ENCODE results near the gene HPN. TPM values are rescaled to one million over a fixed set of nuclear protein-coding genes. Genes with fewer than 3 reads are reported as not detected.

The HPN gene
- total RNA-seq, 2 experiments from 2014 or later, result not detected

DNA sequence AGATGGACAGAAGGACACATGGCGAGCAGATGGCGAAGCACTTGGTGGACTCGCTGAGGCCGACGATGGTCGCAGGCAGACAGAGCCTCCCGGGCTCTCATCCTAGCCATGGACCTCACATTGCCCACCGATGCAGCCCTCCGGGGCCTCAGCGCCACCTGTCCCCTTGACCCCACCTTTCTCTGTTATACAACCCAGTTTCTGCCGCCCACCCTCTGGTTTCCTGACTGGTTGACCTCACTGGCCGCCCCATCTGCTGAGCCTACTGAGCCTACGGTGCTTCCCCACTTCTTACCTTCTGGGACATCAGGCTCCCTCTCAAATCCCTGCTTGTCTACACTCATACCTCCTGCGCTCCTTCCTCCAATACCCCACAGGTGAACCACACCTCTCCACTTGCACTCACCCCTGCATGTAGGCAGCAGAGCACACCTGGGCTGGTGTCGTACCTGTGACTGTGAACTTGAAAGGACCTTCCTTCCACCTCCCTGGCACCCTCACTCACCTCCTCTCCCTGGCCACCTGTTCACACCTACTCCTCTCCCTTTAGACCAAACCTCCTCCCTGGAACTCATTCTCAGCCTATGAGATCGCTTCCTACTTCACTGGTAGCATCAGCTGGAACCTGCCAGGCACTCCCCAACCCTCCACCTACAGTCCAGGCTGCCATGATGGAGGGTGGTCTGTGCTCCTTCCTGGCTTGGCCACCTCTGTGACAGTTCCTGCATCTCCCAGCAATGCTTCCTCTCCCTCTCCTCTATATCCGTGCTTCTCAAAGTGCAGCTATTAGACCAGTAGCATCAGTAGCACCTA lies 36.1 kb downstream of the HPN start:
- H3K36me3 ChIP-seq (ENCODE audit: insufficient read depth, low read length), result no peaks in the 10 kb centered on the region
- TF ChIP-seq, protein P1, sequence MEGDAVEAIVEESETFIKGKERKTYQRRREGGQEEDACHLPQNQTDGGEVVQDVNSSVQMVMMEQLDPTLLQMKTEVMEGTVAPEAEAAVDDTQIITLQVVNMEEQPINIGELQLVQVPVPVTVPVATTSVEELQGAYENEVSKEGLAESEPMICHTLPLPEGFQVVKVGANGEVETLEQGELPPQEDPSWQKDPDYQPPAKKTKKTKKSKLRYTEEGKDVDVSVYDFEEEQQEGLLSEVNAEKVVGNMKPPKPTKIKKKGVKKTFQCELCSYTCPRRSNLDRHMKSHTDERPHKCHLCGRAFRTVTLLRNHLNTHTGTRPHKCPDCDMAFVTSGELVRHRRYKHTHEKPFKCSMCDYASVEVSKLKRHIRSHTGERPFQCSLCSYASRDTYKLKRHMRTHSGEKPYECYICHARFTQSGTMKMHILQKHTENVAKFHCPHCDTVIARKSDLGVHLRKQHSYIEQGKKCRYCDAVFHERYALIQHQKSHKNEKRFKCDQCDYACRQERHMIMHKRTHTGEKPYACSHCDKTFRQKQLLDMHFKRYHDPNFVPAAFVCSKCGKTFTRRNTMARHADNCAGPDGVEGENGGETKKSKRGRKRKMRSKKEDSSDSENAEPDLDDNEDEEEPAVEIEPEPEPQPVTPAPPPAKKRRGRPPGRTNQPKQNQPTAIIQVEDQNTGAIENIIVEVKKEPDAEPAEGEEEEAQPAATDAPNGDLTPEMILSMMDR (IDR thresholded peaks at IDR 0.05), result no peak
- ChIA-PET POLR2A (no interaction called here), CTCF (no interaction called here)
- Mint-ChIP-seq H3K27ac (no peak overlapping the region), H3K9me3 (no peaks in the 10 kb centered on the region), H3K4me3 (no peak overlapping the region), H3K4me1 (ENCODE audit: low read depth) (no peaks in the 10 kb centered on the region), H3K27me3 (peaks cover 5% of the 10 kb centered on the region), H3K36me3 (ENCODE audit: low read depth) (no peaks in the 10 kb centered on the region)
- no peak overlapping the region for H3K4me3 ChIP-seq (ENCODE audit: low read length)
- H3K27ac ChIP-seq (ENCODE audit: low read depth in 1 of 2, low read length in 2 of 2), result no peak overlapping the region
- ATAC-seq (ENCODE audit: poor library complexity), result no peak
- intact Hi-C loops (cut with DNase I, micrococcal nuclease), result no loop called here
- DNase-seq, result no peak
- no peaks in the 10 kb centered on the region for H3K27me3 ChIP-seq (ENCODE audit: control insufficient read depth in 1 of 2, insufficient read depth in 2 of 2, low read length in 2 of 2)
- H3K9me3 ChIP-seq (ENCODE audit: control insufficient read depth in 1 of 2, insufficient read depth in 1 of 2, low read length in 2 of 2), result peaks cover 0 to 4% of the 10 kb centered on the region in 2 experiments
- H3K4me1 ChIP-seq (ENCODE audit: insufficient read depth, low read length), result no peaks in the 10 kb centered on the region

DNA sequence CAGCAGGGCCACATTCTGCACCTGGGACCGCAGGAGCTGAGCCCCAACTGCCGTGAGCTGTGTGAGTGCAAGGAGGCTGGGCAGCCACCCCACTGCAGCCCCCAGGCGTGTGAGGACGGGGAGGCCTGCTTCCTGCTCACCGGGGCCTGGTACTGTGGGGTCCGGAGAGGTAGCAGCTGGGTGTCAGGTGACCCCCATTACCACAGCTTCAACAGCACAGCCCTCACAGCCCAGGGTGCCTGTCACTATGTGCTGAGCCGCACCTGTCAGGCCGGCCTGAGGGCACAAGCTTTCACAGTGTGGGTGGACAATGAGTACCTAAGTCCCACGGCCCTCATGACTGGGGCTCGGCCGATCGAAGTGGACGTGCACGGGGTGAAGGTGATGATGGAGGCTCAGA lies 38.3 kb downstream of the HPN start:
- ATAC-seq (ENCODE audit: poor library complexity) (no peak), DNase-seq (no peak)
- TF ChIP-seq, protein P1 (IDR thresholded peaks at IDR 0.05), result no peak
- ChIA-PET CTCF (no interaction called here), POLR2A (no interaction called here)
- H3K36me3 Mint-ChIP-seq (ENCODE audit: low read depth), result no peaks in the 10 kb centered on the region
- H3K4me3 Mint-ChIP-seq, result no peak overlapping the region
- Histone ChIP-seq H3K4me3 (ENCODE audit: low read length) (no peak overlapping the region), H3K4me1 (ENCODE audit: insufficient read depth, low read length) (no peaks in the 10 kb centered on the region), H3K36me3 (ENCODE audit: insufficient read depth, low read length) (no peaks in the 10 kb centered on the region), H3K9me3 (ENCODE audit: control insufficient read depth in 1 of 2, insufficient read depth in 1 of 2, low read length in 2 of 2) (peaks cover 0 to 4% of the 10 kb centered on the region in 2 experiments), H3K27ac (ENCODE audit: low read depth in 1 of 2, low read length in 2 of 2) (no peak overlapping the region), H3K27me3 (ENCODE audit: control insufficient read depth in 1 of 2, insufficient read depth in 2 of 2, low read length in 2 of 2) (no peaks in the 10 kb centered on the region)
- H3K4me1 Mint-ChIP-seq (ENCODE audit: low read depth), result no peaks in the 10 kb centered on the region
- H3K9me3 Mint-ChIP-seq, result no peaks in the 10 kb centered on the region
- no peak overlapping the region for H3K27ac Mint-ChIP-seq
- peaks cover 5% of the 10 kb centered on the region for H3K27me3 Mint-ChIP-seq
- intact Hi-C loops (cut with DNase I, micrococcal nuclease), result no loop called here

DNA sequence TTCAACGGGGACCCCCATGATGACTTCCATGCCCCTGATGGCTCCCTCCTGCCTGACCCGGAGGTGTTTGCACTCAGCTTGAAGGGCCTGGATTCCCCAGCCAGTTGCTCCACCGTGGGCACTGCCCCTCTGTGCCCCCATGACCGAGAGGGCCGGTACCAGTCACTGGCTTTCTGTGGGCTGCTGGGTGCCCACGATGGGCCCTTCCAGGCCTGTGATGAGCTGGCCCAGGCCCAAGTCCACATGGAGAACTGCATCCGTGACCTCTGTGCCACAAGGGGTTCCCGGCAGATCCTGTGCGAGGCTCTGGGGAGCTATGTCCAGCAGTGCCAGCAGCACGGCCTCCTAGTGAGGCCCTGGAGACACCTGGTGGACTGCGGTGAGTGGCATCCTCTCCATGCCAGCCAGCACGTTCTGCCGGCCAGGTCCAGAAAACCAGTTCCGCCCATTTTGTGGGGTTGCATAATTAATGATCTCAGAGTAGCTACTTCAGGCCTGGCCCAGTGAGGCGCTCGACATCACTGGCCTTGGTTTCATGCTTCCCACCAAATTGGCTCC lies 39.2 kb downstream of the HPN start:
- no peak overlapping the region for H3K27ac ChIP-seq (ENCODE audit: low read depth in 1 of 2, low read length in 2 of 2)
- DNase-seq (no peak), ATAC-seq (ENCODE audit: poor library complexity) (no peak)
- H3K27me3 ChIP-seq (ENCODE audit: control insufficient read depth in 1 of 2, insufficient read depth in 2 of 2, low read length in 2 of 2), result no peaks in the 10 kb centered on the region
- no peaks in the 10 kb centered on the region for H3K36me3 ChIP-seq (ENCODE audit: insufficient read depth, low read length)
- no peak overlapping the region for H3K4me3 Mint-ChIP-seq
- H3K36me3 Mint-ChIP-seq (ENCODE audit: low read depth), result no peaks in the 10 kb centered on the region
- intact Hi-C loops (cut with DNase I, micrococcal nuclease), result no loop called here
- peaks cover 5% of the 10 kb centered on the region for H3K27me3 Mint-ChIP-seq
- no peak overlapping the region for H3K4me3 ChIP-seq (ENCODE audit: low read length)
- H3K27ac Mint-ChIP-seq, result no peak overlapping the region
- no peaks in the 10 kb centered on the region for H3K9me3 Mint-ChIP-seq
- peaks cover 0 to 3% of the 10 kb centered on the region in 2 experiments for H3K9me3 ChIP-seq (ENCODE audit: control insufficient read depth in 1 of 2, insufficient read depth in 1 of 2, low read length in 2 of 2)
- peaks cover 5% of the 10 kb centered on the region for H3K4me1 ChIP-seq (ENCODE audit: insufficient read depth, low read length)
- ChIA-PET CTCF (no interaction called here), POLR2A (no interaction called here)
- TF ChIP-seq, protein P1 (IDR thresholded peaks at IDR 0.05), result no peak
- H3K4me1 Mint-ChIP-seq (ENCODE audit: low read depth), result no peaks in the 10 kb centered on the region
